OCI-LY3 (cell line): ENCODE measurements around the gene SLC38A7.

ENCODE experiments used
- H2AFZ ChIP-seq: fragments of 200-600, 300-600 bp; shearing (Covaris generic); 2 replicates; pipeline ENCODE4 v1.6.0; 2014; ENCODE audit warnings: antibody characterized with exemption, low read depth, low read length
- H3K27ac ChIP-seq: fragments of 200-600, 300-600 bp; sonication (generic); 2 replicates; pipeline ENCODE4 v1.5.1; 2014; ENCODE audit warnings: mild to moderate bottlenecking, low read length, moderate library complexity, mixed read lengths
- H3K27me3 ChIP-seq: fragments of 200-600, 300-600 bp; sonication (generic); 2 replicates; pipeline ENCODE4 v1.6.1; 2014; ENCODE audit warnings: low read depth, low read length, mixed read lengths
- H3K36me3 ChIP-seq: fragments of 200-600, 300-600 bp; sonication (generic); replicated peaks from 2 replicates; pipeline ENCODE3; 2014; ENCODE audit warnings: low read depth, low read length, mixed read lengths
- H3K4me1 ChIP-seq: fragments of 300-600, 200-600 bp; sonication (generic); 2 replicates; pipeline ENCODE4 v1.6.1; 2014; ENCODE audit warnings: low read length, mixed read lengths
- H3K4me2 ChIP-seq: fragments of 200-600, 300-600 bp; sonication (generic); 2 replicates; pipeline ENCODE4 v1.6.1; 2014; ENCODE audit warnings: low read length, mixed read lengths
- H3K4me3 ChIP-seq: fragments of 300-600, 200-600 bp; sonication (generic); 2 replicates; pipeline ENCODE4 v1.5.1; 2014; ENCODE audit warnings: antibody characterized with exemption, mild to moderate bottlenecking, low read length, moderate library complexity
- H3K79me2 ChIP-seq: fragments of 300-600, 200-600 bp; shearing (Covaris generic); 2 replicates; pipeline ENCODE4 v1.6.1; 2014; ENCODE audit warnings: mild to moderate bottlenecking, low read length, mixed read lengths
- H3K9ac ChIP-seq: fragments of 300-600, 200-600 bp; shearing (Covaris generic); 2 replicates; pipeline ENCODE4 v1.6.0; 2014; ENCODE audit warnings: mild to moderate bottlenecking, low read length, moderate library complexity
- H3K9me3 ChIP-seq: fragments of 200-600, 300-600 bp; shearing (Covaris generic); 2 replicates; pipeline ENCODE4 v1.6.1; 2014; ENCODE audit warnings: low read length, mixed read lengths; ENCODE audit not compliant: insufficient read depth
- H4K20me1 ChIP-seq: fragments of 200-600, 300-600 bp; sonication (generic); 2 replicates; pipeline ENCODE4 v1.6.1; 2016; ENCODE audit warnings: low read length, mixed read lengths; ENCODE audit not compliant: insufficient read depth
- EZH2phosphoT487 ChIP-seq: fragments of 200-600 bp; shearing (Covaris generic); IDR thresholded peaks from 2 replicates; pipeline ENCODE4 v1.6.1; 2018; ENCODE audit warnings: antibody characterized with exemption, mixed run types, low read depth
- TF ChIP-seq, protein P1 (sequence below): fragments of 200-600, 300-600 bp; sonication (generic); IDR thresholded peaks from 2 replicates; pipeline ENCODE4 v1.5.1; 2014; ENCODE audit warnings: antibody characterized with exemption, low read length, low read depth

SLC38A7 gene

DNA sequence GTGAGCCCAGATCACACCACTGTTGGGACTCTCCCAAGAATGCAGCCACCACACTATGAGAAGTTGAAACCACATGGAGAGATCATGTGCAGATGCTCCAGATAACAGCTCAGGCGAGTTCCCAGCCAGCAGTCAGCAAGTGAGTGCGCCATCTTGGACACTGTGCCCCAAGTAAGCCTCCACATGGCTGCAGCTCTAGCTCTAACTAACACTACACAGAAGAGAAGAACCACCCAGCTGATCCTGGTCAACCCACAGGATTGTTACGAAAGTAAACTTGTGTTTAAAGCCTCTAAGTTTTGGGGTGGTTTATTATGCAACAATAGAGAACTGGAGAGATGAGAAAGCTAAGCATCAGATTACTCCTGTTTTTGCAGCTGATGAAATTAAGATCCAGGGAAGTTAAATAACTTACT lies 25.8 kb downstream of the SLC38A7 start:
- no peak for TF ChIP-seq EZH2phosphoT487
- TF ChIP-seq, protein P1, sequence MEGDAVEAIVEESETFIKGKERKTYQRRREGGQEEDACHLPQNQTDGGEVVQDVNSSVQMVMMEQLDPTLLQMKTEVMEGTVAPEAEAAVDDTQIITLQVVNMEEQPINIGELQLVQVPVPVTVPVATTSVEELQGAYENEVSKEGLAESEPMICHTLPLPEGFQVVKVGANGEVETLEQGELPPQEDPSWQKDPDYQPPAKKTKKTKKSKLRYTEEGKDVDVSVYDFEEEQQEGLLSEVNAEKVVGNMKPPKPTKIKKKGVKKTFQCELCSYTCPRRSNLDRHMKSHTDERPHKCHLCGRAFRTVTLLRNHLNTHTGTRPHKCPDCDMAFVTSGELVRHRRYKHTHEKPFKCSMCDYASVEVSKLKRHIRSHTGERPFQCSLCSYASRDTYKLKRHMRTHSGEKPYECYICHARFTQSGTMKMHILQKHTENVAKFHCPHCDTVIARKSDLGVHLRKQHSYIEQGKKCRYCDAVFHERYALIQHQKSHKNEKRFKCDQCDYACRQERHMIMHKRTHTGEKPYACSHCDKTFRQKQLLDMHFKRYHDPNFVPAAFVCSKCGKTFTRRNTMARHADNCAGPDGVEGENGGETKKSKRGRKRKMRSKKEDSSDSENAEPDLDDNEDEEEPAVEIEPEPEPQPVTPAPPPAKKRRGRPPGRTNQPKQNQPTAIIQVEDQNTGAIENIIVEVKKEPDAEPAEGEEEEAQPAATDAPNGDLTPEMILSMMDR: no peak

DNA sequence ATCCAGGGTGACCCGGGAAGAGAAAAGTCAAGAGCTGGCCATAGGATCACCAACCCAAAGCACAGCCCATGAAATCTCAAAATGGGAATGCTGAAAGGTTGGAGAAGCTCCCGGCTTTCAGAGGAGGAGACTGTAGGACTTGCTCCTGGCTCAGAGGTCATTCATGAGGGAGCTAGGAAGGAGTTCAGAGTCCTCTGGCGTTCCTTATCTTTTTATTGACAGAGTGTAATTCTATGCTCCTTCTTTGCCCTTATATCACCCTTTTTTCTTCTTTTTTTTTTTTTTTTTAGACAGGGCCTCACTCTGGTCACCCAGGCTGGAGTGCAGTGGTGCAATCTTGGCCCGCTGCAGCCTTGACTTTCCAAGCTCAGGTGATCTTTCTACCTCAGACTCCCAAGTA lies 27.7 kb downstream of the SLC38A7 start:
- TF ChIP-seq, protein P1: no peak
- no peak for TF ChIP-seq EZH2phosphoT487
- 0 out of 2 replicates have a peak, but pooled peaks cover 13% of the 10 kb centered on the region for H3K27me3 ChIP-seq

More for the DNA sequence above, 25.8 kb downstream of the SLC38A7 start:
- Histone ChIP-seq H3K27me3 (0 out of 2 replicates have a peak, but pooled peaks cover 4% of the 10 kb centered on the region), H3K79me2 (no peaks in the 10 kb centered on the region), H3K4me2 (no peak overlapping the region), H3K36me3 (no peaks in the 10 kb centered on the region), H3K9me3 (no peaks in the 10 kb centered on the region), H3K4me3 (no peak overlapping the region), H3K4me1 (no peaks in the 10 kb centered on the region), H3K9ac (no peak overlapping the region), H3K27ac (no peak overlapping the region), H2AFZ (no peak overlapping the region), H4K20me1 (no peaks in the 10 kb centered on the region)

DNA sequence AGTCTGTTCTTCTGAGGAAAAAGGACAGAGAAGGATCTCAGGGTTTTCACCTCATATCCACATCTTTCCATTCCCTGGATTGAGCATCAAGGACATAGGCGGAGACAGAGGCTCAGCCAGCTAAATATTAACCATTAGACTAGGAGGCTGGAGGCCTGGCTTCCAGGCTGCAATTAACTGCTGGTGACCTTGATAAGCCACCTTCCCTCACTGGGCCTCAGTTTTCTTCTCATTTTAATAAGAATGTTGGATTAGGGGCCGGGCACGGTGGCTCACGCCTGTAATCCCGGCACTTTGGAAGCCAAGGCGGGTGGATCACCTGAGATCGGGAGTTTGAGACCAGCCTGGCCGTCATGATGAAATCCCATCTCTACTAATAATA lies 29.4 kb downstream of the SLC38A7 start:
- Histone ChIP-seq H3K9ac (no peak overlapping the region), H2AFZ (no peak overlapping the region), H3K27ac (no peak overlapping the region), H3K79me2 (no peaks in the 10 kb centered on the region), H3K4me1 (no peaks in the 10 kb centered on the region), H3K27me3 (0 out of 2 replicates have a peak, but pooled peaks cover 13% of the 10 kb centered on the region), H3K4me2 (no peak overlapping the region), H3K9me3 (no peaks in the 10 kb centered on the region), H3K4me3 (no peak overlapping the region), H3K36me3 (no peaks in the 10 kb centered on the region), H4K20me1 (no peaks in the 10 kb centered on the region)
- no peak for TF ChIP-seq EZH2phosphoT487
- TF ChIP-seq, protein P1: no peak

More for the DNA sequence above, 27.7 kb downstream of the SLC38A7 start:
- Histone ChIP-seq H2AFZ (no peak overlapping the region), H3K9me3 (no peaks in the 10 kb centered on the region), H3K4me1 (no peaks in the 10 kb centered on the region), H3K9ac (no peak overlapping the region), H3K36me3 (no peaks in the 10 kb centered on the region), H3K4me2 (no peak overlapping the region), H4K20me1 (no peaks in the 10 kb centered on the region), H3K27ac (no peak overlapping the region), H3K79me2 (no peaks in the 10 kb centered on the region), H3K4me3 (no peak overlapping the region)

DNA sequence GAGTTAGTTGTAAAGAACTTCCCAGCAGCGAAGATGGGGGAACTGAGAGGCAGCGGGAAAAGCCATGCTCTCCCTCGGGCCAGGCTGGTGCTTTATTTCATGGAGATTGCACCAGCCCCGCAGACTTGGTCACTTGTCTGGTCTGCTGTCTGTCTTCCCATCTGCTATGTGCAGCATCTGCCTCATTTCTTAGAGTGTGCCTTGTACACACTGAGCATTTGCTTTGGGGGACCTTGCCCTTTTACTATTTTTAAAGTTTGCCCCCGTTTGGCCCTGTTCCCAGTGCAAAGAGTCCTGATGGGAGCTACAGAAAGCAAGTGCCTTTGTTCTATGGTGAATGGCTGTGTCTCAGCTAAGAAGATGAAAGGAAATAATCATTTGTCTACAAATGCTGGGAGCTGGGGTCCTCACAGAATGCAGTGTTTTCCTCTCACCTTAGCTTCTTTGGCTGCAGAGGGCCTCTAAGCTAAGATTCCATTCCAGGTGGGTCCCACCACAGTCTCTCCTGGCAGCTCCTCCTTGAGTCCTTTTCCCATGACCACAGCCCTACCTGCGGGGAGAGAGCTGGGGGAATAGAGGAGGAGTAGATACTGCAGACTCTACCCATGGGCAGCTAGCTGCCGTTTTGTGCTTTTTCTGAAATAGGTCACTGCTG lies 29.9 kb downstream of the SLC38A7 start:
- TF ChIP-seq EZH2phosphoT487: no peak
- TF ChIP-seq, protein P1: no peak
- no peak overlapping the region for H3K4me2 ChIP-seq
- H3K4me3 ChIP-seq: no peak overlapping the region
- H3K4me1 ChIP-seq: no peaks in the 10 kb centered on the region
- no peak overlapping the region for H2AFZ ChIP-seq
- H3K9ac ChIP-seq: no peak overlapping the region
- no peaks in the 10 kb centered on the region for H4K20me1 ChIP-seq
- H3K27ac ChIP-seq: no peak overlapping the region
- no peaks in the 10 kb centered on the region for H3K36me3 ChIP-seq
- H3K27me3 ChIP-seq: 0 out of 2 replicates have a peak, but pooled peaks cover 13% of the 10 kb centered on the region
- H3K9me3 ChIP-seq: no peaks in the 10 kb centered on the region
- H3K79me2 ChIP-seq: no peaks in the 10 kb centered on the region
